Hematopoietic multipotent progenitor cell treated with erythropoietin and hydrocortisone succinate and interleukin-3 and kit ligand, for 15 days (in vitro differentiated cells): ENCODE data around the gene CTDNEP1.
"Not testable (repeated sequence)": the region's sequence is repeated elsewhere in the genome, so short reads cannot be mapped to it uniquely, and the experiment has no call there.

Source experiments
- DNase-seq: peaks from one replicate; pipeline ENCODE4 v3.0.0-alpha.2; 2015; ENCODE audit warnings: low spot score

CTDNEP1 gene

DNA sequence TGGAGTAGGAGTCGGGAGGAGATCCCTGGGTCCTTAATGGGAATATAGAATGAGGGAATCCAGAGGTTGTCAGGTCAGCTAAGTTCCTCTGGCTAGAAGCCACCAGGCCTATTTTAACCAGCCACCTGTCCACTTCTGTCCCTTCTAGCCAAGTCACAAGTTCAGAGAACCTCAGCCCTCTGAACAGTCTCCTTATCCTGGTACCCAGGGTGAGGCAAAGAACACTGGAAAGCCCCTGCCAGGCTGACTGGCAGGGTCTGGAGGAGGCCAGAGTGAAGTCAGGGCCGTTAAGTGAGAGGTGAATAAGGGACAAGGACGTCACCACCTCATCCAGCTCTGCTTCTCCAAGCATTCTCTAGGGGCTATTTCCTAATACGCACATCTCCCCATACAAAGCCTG is 2.7 kb downstream of the CTDNEP1 start:
- DNase-seq, result no peak

DNA sequence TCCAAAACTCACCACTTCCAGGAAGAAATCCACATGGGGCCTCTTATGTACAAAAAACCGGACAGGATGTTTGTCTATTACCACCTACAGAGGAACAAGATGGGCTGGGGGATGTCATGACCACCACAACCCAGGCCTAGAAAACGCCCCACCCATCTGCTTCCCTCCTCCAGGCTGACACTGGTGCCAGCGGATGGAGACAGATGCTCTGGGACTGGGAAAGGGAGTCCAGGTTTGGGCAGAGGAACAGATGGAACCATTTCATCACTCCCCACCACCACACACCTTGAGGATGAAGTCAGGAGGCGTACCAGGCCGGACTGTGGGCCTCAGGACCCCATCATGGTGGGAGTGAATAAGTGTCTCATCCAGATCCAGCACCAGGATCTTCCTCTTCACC is 4.8 kb downstream of the CTDNEP1 start:
- DNase-seq, result no peak

DNA sequence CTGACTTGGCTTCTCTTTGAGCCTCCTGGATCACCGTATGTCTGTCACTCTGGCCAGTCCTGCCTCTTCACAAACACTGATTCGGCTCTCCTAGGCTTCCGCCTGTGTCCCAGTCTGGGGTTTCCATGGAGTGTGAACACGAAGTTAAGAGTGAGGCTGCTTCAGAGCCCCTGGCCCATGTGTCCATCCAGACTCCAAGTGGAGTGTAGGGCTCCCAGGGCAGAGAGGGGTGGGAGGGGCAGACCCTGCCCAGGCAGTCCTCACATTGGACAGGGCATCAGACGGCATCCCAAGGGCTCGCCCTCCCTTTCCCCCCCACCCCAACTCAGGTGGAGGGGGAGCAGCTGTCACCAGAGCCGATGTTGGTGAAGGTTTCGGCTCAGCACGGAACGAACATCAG is 7.7 kb downstream of the CTDNEP1 start:
- not testable (repeated sequence) for DNase-seq

DNA sequence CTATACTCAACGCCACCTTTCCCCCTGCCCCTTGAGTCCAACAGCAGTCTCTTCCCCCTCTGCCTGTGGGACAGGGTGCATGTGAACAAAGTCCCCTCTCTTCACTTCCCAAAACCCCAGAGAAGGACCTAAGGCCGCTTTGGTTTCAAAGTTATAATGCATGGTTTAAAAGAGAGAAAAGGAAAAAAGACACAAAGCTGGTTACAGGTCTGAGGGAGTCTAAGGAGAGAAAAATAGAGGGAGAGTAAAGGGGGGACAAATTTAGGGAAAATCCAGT is 8.1 kb downstream of the CTDNEP1 start:
- no peak for DNase-seq

DNA sequence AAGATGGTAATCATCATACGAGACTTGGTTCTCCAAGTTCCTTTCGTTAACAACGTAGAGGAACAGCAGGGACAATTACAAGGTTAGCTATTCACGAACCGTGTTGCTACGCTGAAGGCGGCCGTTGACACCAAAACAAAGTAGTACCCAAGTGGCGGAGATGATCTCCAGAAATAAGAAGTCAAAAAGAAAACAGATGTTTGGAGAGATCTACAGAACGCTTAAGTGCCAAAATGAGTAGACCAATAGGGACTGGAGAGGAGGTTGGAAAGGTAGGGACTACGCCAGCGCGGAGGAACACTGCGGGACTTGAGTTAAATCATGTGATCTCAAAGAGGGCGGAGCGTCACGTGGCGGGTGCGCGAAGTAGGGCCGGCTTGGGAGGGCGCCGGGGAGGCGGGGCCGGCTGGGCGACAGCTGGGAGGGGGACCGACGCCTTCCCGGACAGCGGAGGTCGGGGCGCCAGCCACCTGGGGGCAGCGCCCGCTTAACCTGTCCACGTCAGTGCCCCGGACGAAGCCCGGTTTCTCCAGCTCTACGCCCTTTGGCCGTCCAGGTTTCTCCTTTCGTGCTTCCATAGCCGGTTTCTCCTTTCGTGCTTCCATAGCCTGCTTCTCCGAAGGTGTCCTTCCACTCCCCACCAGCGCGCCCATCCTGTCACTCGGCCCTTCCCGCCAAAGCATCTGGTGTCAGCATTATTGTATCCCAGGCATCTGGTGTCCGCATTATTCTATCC is 8.6 kb downstream of the CTDNEP1 start:
- DNase-seq, result peak; percentile 97

DNA sequence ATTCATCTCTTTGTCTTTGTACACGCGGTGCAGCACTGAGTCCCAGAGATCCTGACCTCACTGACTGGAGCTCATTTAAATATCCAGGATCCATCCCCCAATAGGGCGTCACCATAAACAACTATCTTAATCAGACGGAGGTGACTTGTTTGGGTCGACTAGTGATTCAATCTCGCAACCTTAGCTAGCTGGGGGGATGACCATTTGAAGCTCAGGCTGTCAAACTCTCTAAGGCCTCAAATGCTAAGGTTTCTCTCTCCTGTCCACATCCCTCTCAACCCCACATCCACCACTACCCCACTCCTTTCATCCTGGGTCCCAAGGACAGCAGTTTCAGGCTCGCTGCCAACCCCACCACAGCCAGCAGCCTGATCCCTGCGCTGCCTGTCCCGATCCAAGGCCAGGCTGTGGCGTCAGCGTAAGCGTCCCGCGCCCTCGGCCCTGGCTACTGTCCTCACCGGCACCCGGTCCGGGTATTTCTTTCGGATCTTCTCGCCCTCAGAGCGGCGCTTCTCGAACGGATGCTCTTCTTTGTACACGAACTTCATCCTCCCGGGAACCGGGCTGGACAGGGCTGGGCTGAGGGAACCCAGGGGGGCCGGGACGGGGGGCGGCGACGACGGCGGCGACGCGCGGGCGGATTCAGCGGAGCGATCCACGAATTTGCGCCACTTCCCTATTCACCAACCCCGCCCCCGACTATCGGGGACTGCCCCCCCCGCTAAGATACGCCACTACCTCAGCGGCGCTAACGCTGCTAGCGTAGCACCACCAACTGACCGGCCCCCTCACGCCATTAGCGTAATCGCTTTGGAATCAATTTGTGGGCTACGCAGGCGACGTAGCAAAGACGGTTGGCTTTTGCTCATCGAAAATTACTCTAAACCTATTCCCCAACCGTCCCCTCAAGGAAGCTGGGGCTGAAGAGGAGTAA is 9.5 kb downstream of the CTDNEP1 start, which contains the start of gene GABARAP:
GABARAP (minus strand) TSS at position 667 of the 934 bp plus-strand sequence; CDS start at position 548, 119 bp downstream.
- peak; percentile 97 for DNase-seq

DNA sequence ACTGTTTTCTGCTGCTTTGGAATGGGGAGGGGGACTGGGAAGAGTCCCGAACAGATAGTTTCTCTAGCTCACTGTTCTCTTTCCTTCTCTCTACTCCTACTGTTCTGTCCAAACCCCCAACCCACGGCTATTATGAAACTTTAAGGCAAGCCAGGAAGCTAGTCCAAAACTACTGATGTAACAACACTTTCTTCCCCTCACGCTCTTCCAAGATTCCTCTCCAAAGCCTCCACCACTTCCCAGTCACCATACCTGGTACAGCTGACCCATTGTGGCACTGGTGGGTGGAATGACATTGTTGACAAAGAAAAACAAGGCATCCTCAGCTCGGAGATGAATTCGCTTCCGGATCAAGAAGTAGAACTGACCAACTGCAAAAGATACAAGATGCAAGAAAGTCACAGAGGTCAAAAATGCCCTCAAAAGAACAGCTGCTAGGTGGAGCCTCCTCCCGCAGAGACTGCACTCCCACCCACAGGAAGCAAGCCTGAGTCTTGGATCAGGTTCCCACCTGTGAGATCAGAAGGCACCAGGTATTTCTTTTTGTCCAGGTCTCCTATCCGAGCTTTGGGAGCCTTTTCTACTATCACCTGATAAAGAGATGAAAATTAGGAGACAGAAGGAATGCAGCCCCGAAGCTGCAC is 10.3 kb downstream of the CTDNEP1 start:
- no peak for DNase-seq

DNA sequence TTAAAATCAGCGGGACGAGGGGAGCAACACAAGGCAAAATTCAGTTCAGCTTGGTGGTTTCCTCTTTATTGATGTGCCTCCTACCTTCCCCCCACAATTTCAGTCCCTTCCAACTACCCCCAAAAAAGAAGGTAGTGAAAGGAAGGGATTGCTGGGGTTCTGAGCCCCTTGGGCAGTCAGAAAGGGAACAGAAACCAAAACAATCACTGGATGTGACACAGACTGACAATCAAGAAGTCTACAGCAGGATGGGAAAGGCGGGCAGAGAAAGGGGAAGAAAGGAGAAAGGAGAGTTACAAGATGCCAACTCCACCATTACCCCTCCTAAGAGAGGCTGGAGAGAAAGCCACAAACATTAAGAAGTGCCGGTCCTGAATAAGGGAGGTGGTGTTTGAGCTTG is 11.2 kb downstream of the CTDNEP1 start:
- no peak for DNase-seq

DNA sequence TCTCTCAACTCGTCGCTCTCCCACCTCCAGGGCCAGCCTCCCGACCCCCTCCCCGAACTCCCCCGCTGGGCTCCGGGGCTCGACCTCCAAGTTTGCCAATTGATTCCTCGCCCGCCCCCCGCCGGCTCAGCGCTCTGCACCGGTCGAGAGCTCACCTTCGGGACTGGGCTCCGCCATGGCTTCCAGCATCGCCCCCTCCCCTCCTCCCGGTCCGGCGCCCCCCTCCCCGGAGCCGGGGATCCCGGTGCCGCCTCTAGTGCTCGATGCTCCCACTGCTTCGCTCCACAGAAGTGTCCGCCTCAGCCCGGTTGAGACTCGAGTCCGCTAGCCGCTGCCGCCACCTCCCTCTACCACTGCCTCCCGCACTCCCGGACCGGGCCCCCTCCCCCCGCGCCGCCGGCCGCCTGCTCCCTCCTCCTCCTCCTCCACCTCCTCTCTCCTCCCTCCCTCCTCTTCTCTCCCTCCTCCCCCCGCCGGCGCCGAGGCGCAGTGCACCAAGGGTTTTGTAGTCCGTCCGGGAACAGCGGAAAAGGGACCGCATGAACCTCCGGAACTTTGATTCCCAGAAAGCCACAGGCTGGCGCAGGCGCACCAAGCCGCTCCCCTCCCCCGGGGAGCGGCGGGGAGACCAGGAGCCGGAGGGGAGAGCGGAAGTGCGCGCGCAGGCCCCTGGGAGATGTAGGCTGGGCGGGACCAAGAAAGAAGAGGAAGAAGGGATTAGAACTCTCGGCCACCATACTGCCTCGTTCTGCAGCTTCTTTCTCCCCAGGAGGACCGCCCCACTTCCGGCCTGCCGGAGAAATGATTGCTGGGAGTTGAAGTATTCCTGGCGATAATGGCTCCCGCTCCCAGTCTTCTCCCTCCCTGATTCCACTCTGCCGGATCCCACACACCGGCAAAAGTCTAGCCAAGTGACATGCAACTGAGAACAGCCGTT is 12.2 kb downstream of the CTDNEP1 start, which contains the start of gene PHF23:
PHF23 (minus strand) TSS at position 367 of the 937 bp plus-strand sequence; CDS start at position 189, 178 bp downstream.
- peak; percentile 99 for DNase-seq

DNA sequence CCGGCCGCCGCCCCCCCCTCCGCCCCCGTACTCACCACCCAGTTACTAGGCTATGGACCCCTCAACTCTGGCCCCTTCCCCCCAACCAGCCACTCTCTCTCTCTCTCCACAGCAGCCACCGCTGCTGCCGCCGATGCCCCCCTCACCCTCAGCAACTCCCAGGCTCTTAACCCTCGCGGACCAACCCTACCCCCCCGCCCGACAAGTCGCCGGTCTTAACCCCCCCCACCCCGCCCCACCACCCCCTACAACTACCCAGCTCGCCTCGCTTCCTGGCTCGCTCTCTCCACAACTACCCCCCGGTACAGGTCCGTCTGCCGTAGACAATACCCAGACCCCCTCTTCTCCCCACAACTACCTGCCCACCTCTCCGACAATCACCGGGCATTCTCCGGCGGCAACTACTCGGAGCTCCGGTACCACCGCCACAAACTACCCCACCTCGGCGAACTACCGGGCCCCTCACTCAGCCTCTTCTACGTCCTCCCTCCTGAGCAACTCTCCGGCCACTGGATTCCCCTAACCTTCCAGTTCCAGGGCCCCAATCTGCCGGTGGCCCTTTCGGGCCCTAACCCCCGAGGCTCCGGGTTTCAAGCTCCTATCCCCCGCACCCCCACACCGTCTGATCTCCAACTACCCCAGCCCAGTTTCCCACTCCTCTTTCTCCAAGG is 13.0 kb downstream of the CTDNEP1 start:
- peak; percentile 38 for DNase-seq

DNA sequence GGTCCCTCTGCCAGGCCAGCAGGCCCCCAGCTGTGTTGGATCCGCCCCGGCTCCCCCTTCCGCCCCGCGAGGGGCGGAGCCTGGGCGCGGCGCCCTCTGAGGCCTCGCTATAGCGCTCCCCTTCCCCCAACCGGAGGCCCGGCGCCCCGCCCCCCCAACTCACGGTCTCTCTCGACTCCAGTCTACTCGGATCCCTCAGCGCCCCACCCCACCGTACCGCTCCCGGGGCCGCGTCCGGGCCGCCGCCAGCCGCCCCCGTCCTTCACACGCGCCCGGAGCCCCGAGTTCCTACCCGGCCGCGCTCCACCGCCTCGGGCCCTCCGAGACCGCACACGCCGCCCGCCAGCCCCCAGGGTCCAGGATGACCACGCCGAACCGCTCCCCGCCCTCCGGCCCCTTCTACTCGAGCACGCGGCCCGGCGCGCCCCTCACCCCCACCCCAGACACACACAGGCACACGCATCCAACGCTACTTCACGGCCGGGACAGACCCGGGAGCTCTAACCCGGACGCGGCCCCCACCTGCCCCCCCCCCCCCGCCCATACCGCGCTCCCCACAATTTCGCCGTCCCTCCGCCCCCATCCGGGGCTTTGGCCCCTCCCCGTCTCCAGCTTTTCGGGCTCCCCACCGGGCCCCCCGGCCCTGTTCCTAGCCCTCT is 13.6 kb downstream of the CTDNEP1 start:
- peak; percentile 84 for DNase-seq

DNA sequence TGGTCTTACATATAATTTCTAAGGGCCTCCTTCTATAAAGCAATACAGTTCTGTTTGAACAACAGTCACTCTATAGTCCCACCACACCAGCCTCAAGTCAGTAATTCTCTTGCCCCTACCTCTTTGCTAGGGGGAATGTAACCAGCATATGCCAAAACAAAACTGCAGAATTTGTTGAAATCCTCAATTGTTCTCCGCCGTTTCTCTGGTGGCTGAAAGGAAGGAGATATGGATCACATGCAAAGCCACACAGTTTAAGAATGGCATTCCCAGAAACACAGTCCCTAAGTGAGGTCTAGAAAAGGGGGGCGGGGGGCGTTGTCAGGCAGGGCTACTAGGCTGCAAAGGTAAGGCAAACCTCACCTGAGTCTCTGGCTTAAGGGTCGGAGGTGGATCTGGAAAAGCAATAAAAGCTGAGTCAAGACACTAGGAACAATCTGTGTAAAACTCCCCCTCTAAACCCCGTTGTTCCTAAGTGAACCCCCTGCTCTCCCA is 14.2 kb downstream of the CTDNEP1 start:
- no peak for DNase-seq

DNA sequence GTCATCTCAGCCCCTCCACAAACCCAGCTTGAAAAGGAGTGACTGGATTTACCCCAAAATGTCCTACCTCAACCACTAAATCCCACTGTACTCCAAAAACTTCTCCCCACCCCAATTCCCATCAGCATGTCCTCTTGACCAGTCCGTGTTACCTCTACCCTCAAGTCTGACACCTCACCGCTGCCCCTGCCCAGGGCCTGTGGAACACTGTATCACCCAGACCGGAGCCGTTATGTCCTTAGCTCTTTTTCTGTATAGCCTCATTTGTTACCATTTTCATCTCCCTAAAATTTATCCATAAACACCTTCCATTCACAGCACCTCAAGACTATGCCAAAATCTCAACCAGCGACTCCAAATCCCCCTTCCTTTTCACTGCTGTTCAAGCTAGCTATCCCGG is 14.7 kb downstream of the CTDNEP1 start:
- DNase-seq, result no peak

DNA sequence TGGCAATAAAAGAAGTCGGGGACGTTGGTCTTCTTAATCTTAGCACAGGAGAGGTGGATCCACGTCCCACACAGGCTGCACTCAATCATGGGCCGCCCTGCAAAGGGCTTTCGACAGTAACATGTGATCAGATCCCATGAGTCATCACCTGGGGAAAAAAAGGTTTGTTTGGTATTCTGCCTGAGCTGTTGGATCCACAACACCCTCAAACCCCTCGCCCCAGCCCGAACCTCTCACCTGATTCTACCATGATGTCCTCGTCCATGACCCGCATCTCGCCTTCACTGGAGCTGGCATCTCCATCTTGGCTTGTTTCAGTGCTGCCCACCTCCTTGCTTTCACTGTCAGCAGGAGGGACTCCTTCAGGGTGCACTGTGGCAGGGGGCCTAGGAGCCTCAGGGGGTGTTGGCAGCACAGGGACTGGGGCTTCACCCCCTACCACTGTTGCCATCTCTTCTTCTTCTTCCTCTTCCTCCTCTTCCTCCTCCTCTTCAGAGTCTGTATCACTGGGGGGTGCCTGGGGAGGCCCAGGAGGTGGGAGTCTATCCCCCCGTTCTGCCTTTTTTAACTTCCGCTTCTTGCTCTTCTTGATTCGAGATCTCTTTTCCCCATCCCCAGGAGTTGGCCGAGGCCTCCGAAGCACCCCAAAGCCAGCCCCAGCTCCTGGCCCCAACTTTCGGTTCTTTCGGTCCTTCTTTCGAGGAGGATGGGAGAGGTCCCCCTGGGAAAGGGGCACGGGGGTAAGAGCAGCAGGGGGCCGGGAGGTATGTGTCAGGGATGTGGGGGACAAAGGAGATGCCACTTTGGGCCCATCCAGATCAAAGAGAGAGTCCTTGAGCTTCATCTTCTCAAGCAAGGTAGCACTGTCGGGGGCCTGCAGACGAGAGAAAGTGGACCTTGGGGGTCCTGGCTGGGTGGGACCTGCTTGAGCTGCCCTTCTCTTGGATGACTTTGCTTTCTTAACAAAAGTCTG is 15.6 kb downstream of the CTDNEP1 start:
- peak; percentile 41 for DNase-seq

DNA sequence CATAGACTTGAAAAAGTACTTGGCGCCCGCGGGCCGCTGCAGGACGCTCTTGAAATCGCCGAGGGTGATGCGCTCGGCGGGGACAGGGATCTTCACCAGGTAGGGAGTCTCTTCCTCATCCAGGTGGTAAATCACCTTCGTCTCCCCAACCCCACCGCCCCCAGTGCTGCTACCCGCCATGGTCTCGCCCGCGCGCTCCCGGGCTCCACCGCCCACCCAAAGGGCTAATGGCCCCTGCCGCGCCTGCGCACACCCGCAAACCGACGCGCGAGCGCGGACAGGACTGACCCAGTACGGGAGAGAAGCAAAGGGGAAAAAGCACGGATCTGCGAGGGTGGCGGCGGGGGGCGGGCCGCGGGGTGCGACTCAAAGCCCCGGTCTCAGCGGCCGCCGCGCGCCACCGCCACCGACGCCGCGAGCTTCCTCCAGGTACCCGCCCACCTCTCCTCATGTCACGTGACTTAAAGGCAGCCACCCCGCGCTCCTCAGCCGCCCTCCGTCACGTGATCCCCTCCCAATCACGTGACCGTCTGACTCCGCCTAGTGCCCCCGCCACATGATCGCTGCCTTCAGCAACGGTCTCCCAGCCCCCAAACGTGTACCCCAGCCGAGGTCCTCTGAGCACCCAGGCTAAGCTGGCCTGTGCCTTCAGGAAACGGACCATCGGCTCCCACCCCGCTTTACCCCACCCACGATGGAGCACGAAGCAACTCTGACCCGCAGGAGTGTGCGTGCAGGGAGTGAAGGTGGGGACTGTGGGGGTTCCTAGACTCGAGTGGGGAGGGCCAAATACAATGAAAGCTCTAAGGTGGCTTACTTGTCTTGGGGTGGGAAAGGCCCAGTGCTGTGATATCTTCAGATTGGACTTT is 17.2 kb downstream of the CTDNEP1 start, which contains the start of gene DVL2:
DVL2 (minus strand) TSS at position 435 of the 869 bp plus-strand sequence; CDS start at position 180, 255 bp downstream.
- DNase-seq, result peak; percentile 97

DNA sequence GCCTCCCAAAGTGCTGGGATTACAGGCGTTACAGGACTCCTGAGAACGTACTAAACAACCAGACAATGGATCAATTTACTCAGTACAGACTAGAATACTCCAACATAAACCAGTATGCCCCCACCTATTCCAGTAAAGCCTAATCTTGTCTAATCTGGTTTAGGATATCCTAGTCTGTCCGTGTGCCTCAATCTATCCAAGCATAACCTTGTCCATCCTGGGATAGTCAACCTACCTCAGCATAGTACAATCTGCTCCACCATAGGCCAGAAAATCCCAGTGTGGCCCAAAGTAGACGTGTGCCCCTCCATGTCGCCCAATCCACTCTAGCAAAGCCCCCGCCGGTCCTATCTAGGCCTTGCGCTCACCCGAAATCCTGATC is 17.8 kb downstream of the CTDNEP1 start:
- no peak for DNase-seq

DNA sequence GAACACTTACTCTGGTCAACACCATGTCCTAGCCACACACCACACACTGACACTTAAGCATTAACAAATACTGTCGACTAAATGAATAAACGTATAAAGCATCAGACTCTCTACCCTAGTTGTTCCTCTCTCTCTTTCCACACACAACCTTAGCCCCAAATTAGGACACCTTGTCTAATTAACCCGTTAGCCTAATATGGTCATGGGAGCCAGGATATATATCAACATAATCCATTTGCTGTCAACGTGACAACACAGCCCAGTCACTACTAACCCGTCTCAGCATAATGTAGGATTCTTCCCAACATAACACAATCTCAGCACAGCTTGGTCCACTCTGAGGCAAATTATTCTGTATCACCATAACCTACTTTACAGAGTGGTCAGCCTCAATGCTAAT is 19.4 kb downstream of the CTDNEP1 start:
- no peak for DNase-seq

DNA sequence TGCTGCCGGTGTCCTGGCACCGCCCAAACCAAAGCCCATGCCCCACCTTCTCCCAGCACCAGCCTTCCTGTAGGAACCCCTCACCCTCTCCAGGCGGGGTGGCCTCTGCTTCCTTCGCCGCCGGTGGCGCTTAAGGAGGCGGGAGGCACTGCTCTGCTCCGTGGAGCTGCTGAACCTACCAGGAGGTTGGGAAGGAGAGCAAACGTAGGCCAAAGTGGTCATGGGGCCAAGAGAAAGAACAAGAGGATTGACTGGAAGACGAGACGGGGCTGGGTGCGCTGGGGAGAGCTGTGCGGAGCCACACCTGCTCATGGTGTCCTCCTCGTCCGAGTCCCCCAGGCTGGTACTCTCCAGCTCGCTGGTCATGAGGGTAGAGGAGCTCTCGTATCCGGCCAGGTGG is 22.0 kb downstream of the CTDNEP1 start:
- no peak for DNase-seq
